ENCODE data around the gene ATG2A. TPM values are rescaled to one million over a fixed set of nuclear protein-coding genes. Genes with fewer than 3 reads are reported as not detected.

The ATG2A gene
- polyA plus RNA-seq, 1 donor (not counting 4 experiments of a cell fraction or from before 2014, with no cell fraction given): 2.4 TPM

DNA sequence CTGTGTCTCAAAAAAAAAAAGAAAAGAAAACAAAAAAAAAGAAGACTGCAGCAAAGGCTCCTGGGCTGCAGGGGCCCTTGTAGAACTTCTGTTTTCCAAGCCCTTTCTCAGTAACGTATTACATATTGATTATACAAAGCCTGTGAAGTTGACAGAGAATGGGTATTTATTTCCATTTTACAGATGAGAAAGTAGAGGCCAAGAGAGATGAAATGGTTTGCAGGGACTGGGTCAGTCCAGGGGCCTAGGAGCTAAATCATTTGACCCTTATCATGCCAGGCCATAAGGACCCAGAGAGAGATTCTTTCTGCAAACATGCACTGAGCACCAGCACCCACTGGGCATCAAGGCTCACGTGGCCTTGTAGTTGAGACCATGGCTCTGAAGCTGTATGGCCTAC is 11.9 kb upstream of the ATG2A start:
- H2AFZ ChIP-seq (ENCODE audit: control insufficient read depth, low read length): no peak overlapping the region
- no peak overlapping the region for H3K4me2 ChIP-seq (ENCODE audit: control insufficient read depth, extremely low read depth, insufficient read depth, low read depth, low read length)
- H3K79me2 ChIP-seq (ENCODE audit: control insufficient read depth, insufficient read depth, low read length): no peaks in the 10 kb centered on the region
- peaks cover 4% of the 10 kb centered on the region for H3K4me1 ChIP-seq (ENCODE audit: control insufficient read depth, extremely low read depth, insufficient read depth, low read length)
- no peaks in the 10 kb centered on the region for H3K9me3 ChIP-seq (ENCODE audit: control insufficient read depth, low read depth, low read length)
- FAIRE-seq (no peak), DNase-seq (ENCODE audit: low read depth, low spot score) (no peak)
- no peaks in the 10 kb centered on the region for H3K27me3 ChIP-seq (ENCODE audit: control insufficient read depth, extremely low read depth, insufficient read depth, low read length)
- H3K9me1 ChIP-seq (ENCODE audit: control insufficient read depth, extremely low read depth, insufficient read depth, low read length): no peaks in the 10 kb centered on the region
- no peak overlapping the region for H3K4me3 ChIP-seq (ENCODE audit: control insufficient read depth in 2 of 3, extremely low read depth in 1 of 3, insufficient read depth in 2 of 3, low read depth in 1 of 3, low read length in 3 of 3)
- H3K27ac ChIP-seq (ENCODE audit: control insufficient read depth, insufficient read depth, low read length): no peak overlapping the region
- TF ChIP-seq, protein P1, sequence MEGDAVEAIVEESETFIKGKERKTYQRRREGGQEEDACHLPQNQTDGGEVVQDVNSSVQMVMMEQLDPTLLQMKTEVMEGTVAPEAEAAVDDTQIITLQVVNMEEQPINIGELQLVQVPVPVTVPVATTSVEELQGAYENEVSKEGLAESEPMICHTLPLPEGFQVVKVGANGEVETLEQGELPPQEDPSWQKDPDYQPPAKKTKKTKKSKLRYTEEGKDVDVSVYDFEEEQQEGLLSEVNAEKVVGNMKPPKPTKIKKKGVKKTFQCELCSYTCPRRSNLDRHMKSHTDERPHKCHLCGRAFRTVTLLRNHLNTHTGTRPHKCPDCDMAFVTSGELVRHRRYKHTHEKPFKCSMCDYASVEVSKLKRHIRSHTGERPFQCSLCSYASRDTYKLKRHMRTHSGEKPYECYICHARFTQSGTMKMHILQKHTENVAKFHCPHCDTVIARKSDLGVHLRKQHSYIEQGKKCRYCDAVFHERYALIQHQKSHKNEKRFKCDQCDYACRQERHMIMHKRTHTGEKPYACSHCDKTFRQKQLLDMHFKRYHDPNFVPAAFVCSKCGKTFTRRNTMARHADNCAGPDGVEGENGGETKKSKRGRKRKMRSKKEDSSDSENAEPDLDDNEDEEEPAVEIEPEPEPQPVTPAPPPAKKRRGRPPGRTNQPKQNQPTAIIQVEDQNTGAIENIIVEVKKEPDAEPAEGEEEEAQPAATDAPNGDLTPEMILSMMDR (optimal IDR thresholded peaks at IDR 0.05 in 1 of 3, IDR thresholded peaks at IDR 0.05 in 1 of 3, conservative IDR thresholded peaks at IDR 0.05 in 1 of 3; ENCODE audit: extremely low read depth in 1 of 3, insufficient read depth in 2 of 3, low read length in 3 of 3): no peak
- TF ChIP-seq EZH2 (IDR thresholded peaks at IDR 0.05; ENCODE audit: low read length): no peak
- no peaks in the 10 kb centered on the region for H4K20me1 ChIP-seq (ENCODE audit: control insufficient read depth, extremely low read depth, insufficient read depth, low read length)
- dilution Hi-C loops (cut with MboI; ENCODE audit: extremely low pct_ligation_motif_present, low sequenced_read_pairs): no loop called here
- no peak overlapping the region for H3K9ac ChIP-seq (ENCODE audit: control insufficient read depth, extremely low read depth, insufficient read depth, low read length)
- peaks cover 24 to 33% of the 10 kb centered on the region in 2 experiments for H3K36me3 ChIP-seq (ENCODE audit: control insufficient read depth in 2 of 2, extremely low read depth in 1 of 2, insufficient read depth in 2 of 2, low read length in 2 of 2)

DNA sequence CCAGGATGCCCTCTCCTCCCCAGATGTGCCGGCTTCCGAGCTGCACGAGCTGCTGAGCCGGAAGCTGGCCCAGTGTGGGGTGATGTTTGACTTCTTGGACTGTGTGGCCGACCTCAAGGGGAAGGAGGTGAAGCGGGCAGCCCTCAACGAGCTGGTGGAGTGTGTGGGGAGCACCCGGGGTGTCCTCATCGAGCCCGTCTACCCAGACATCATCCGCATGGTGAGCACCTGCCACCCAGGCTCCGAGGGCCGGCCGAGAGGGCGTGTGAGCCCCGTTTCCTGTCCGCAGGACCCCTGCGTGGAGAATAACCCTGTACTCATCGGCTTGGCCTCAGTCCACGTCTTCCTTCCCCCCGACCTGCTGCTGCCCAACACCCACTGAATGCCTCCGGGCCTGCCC is 9.7 kb upstream of the ATG2A start:
- Histone ChIP-seq H3K4me3 (ENCODE audit: control insufficient read depth in 2 of 3, extremely low read depth in 1 of 3, insufficient read depth in 2 of 3, low read depth in 1 of 3, low read length in 3 of 3) (no peak overlapping the region), H3K9ac (ENCODE audit: control insufficient read depth, extremely low read depth, insufficient read depth, low read length) (no peak overlapping the region), H3K4me1 (ENCODE audit: control insufficient read depth, extremely low read depth, insufficient read depth, low read length) (peaks cover 4% of the 10 kb centered on the region), H2AFZ (ENCODE audit: control insufficient read depth, low read length) (no peak overlapping the region), H3K4me2 (ENCODE audit: control insufficient read depth, extremely low read depth, insufficient read depth, low read depth, low read length) (no peak overlapping the region), H3K27me3 (ENCODE audit: control insufficient read depth, extremely low read depth, insufficient read depth, low read length) (no peaks in the 10 kb centered on the region), H3K27ac (ENCODE audit: control insufficient read depth, insufficient read depth, low read length) (no peak overlapping the region), H3K9me3 (ENCODE audit: control insufficient read depth, low read depth, low read length) (no peaks in the 10 kb centered on the region), H3K36me3 (ENCODE audit: control insufficient read depth in 2 of 2, extremely low read depth in 1 of 2, insufficient read depth in 2 of 2, low read length in 2 of 2) (peaks cover 17 to 24% of the 10 kb centered on the region in 2 experiments), H4K20me1 (ENCODE audit: control insufficient read depth, extremely low read depth, insufficient read depth, low read length) (no peaks in the 10 kb centered on the region), H3K9me1 (ENCODE audit: control insufficient read depth, extremely low read depth, insufficient read depth, low read length) (no peaks in the 10 kb centered on the region), H3K79me2 (ENCODE audit: control insufficient read depth, insufficient read depth, low read length) (no peaks in the 10 kb centered on the region)
- TF ChIP-seq, protein P1 (optimal IDR thresholded peaks at IDR 0.05 in 1 of 3, IDR thresholded peaks at IDR 0.05 in 1 of 3, conservative IDR thresholded peaks at IDR 0.05 in 1 of 3; ENCODE audit: extremely low read depth in 1 of 3, insufficient read depth in 2 of 3, low read length in 3 of 3): no peak
- no peak for TF ChIP-seq EZH2 (IDR thresholded peaks at IDR 0.05; ENCODE audit: low read length)
- no peak for FAIRE-seq
- no peak for DNase-seq (ENCODE audit: low read depth, low spot score)
- dilution Hi-C loops (cut with MboI; ENCODE audit: extremely low pct_ligation_motif_present, low sequenced_read_pairs): no loop called here

Measured in keratinocyte (primary cell).